ENCODE measurements around the gene ZNF354C. TPM values are rescaled to one million over a fixed set of nuclear protein-coding genes. Genes with fewer than 3 reads are reported as not detected.

ZNF354C gene
- total RNA-seq, 2 experiments from 2014 or later, result not detected

DNA sequence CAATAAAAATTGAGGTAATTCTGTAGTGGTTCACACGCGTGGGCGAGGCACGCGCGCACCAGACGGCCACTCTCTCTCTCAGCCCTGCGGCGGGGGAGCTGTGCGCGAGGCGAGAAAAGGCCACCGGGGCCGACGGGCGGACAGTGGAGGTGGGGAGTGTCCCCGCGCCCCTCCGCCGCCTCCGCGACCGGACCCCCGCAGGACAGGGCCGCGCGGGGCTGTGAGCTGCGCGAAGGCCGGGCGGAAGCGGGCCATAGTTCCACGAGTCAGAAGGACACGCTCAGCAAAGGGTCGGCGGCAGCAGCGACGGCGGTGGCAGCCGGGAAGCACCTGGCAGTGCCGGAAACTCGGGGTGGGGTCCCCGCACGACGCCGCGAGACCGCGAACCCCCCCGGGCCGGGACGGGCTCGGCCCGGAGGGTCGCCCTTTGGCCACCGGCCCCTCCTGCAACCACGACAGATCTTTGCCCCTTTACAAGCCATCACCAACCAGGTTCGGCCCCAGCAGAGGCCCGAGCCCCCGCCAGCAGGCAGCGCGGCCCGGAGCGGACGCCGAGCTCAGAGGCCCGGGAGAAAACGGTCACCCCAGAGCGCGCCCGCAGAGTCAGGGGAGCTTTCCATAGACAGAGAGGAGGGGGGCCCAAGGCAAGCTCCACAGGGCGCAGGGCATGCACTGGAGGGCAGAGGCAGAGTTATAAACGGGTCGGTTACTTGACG is 60.9 kb downstream of the ZNF354C start:
- H3K27ac ChIP-seq (ENCODE audit: low read depth, low read length, poor library complexity, severe bottlenecking), result no peak overlapping the region
- H3K4me1 ChIP-seq (ENCODE audit: insufficient read depth, low read length, poor library complexity, severe bottlenecking), result no peaks in the 10 kb centered on the region
- no peak overlapping the region for H3K4me2 ChIP-seq (ENCODE audit: low read length)
- no peak overlapping the region for H3K4me3 ChIP-seq (ENCODE audit: low read depth, low read length, poor library complexity, severe bottlenecking)
- TF ChIP-seq, protein P1, sequence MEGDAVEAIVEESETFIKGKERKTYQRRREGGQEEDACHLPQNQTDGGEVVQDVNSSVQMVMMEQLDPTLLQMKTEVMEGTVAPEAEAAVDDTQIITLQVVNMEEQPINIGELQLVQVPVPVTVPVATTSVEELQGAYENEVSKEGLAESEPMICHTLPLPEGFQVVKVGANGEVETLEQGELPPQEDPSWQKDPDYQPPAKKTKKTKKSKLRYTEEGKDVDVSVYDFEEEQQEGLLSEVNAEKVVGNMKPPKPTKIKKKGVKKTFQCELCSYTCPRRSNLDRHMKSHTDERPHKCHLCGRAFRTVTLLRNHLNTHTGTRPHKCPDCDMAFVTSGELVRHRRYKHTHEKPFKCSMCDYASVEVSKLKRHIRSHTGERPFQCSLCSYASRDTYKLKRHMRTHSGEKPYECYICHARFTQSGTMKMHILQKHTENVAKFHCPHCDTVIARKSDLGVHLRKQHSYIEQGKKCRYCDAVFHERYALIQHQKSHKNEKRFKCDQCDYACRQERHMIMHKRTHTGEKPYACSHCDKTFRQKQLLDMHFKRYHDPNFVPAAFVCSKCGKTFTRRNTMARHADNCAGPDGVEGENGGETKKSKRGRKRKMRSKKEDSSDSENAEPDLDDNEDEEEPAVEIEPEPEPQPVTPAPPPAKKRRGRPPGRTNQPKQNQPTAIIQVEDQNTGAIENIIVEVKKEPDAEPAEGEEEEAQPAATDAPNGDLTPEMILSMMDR (conservative IDR thresholded peaks at IDR 0.05; ENCODE audit: low read length), result no peak
- TF ChIP-seq EZH2phosphoT487 (IDR thresholded peaks at IDR 0.05; ENCODE audit: borderline replicate concordance, low read depth, low read length), result no peak
- DNase-seq (ENCODE audit: low spot score), result no peak
- no peak overlapping the region for H2AFZ ChIP-seq (ENCODE audit: low read length)
- no peaks in the 10 kb centered on the region for H3K79me2 ChIP-seq (ENCODE audit: insufficient read depth, low read depth, low read length)
- no peaks in the 10 kb centered on the region for H3K9me3 ChIP-seq (ENCODE audit: low read length)
- intact Hi-C loops (cut with micrococcal nuclease; ENCODE audit: unreplicated experiment), result no loop called here
- no TSS peak for BruUV-seq (replicated peaks)
- ChIA-PET CTCF (ENCODE audit: unreplicated experiment) (no interaction called here), POLR2A (no interaction called here)
- no peaks in the 10 kb centered on the region for H3K36me3 ChIP-seq (ENCODE audit: insufficient read depth, low read length)
- H3K9me2 ChIP-seq (ENCODE audit: insufficient read depth, low read length), result no peaks in the 10 kb centered on the region
- no peaks in the 10 kb centered on the region for H4K20me1 ChIP-seq (ENCODE audit: insufficient read depth, low read length)

- no peaks in the 10 kb centered on the region for H3K4me1 ChIP-seq (ENCODE audit: insufficient read depth, low read length, poor library complexity, severe bottlenecking)
- H3K9me2 ChIP-seq (ENCODE audit: insufficient read depth, low read length), result no peaks in the 10 kb centered on the region
- no peak overlapping the region for H3K4me2 ChIP-seq (ENCODE audit: low read length)
- no peaks in the 10 kb centered on the region for H3K36me3 ChIP-seq (ENCODE audit: insufficient read depth, low read length)
- H3K27ac ChIP-seq (ENCODE audit: low read depth, low read length, poor library complexity, severe bottlenecking), result no peak overlapping the region
- POLR2A ChIA-PET, result no interaction called here
- H4K20me1 ChIP-seq (ENCODE audit: insufficient read depth, low read length), result no peaks in the 10 kb centered on the region
- no peaks in the 10 kb centered on the region for H3K9me3 ChIP-seq (ENCODE audit: low read length)
- no peak overlapping the region for H3K4me3 ChIP-seq (ENCODE audit: low read depth, low read length, poor library complexity, severe bottlenecking)
- no peak overlapping the region for H2AFZ ChIP-seq (ENCODE audit: low read length)
- CTCF ChIA-PET (ENCODE audit: unreplicated experiment), result no interaction called here
- intact Hi-C loops (cut with micrococcal nuclease; ENCODE audit: unreplicated experiment), result no loop called here
- H3K79me2 ChIP-seq (ENCODE audit: insufficient read depth, low read depth, low read length), result no peaks in the 10 kb centered on the region
- no TSS peak for BruUV-seq (replicated peaks)
- TF ChIP-seq, protein P1 (conservative IDR thresholded peaks at IDR 0.05; ENCODE audit: low read length), result no peak
- TF ChIP-seq EZH2phosphoT487 (IDR thresholded peaks at IDR 0.05; ENCODE audit: borderline replicate concordance, low read depth, low read length), result no peak
- no peak for DNase-seq (ENCODE audit: low spot score)
These were observed 61.5 kb downstream of the ZNF354C start for GRCh38 chr5:179121667-179122111.

DNA sequence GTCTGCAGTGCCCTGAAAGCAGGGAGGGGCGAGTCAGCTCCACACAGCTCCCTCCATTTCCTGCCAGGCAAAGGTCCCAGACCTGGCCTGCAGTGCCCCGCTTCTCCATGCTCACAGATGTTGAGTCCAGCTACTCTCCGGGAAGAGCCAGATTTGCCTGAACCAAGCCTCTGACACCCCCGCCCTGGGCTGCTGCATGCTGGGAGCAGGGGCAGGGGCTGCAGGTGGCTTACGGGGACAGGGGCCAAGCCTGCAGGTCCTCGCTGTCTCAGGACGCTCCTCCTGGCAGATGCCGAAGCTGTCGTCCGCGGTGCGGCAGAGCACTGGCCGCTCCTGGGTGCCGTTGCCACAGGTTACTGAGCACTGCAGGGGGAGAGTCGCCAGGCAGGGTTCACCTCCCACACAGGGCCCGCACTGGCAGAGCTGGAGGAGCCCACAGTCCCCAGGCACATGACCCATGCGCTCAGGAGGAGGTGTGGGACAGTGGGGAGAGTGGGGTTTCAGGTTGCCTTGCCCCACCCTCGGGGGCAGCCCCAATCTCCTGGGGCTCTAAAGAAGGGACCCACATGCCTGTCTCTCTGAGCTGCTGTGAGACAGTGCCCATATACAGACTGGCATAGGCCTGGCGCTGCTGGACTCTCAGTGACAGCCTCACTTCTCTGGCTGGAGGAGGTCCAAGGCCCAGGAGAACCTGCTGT is 62.4 kb downstream of the ZNF354C start:
- Histone ChIP-seq H3K36me3 (ENCODE audit: insufficient read depth, low read length) (no peaks in the 10 kb centered on the region), H2AFZ (ENCODE audit: low read length) (no peak overlapping the region), H3K79me2 (ENCODE audit: insufficient read depth, low read depth, low read length) (no peaks in the 10 kb centered on the region), H3K27ac (ENCODE audit: low read depth, low read length, poor library complexity, severe bottlenecking) (no peak overlapping the region), H3K9me2 (ENCODE audit: insufficient read depth, low read length) (no peaks in the 10 kb centered on the region), H3K9me3 (ENCODE audit: low read length) (no peaks in the 10 kb centered on the region), H3K4me1 (ENCODE audit: insufficient read depth, low read length, poor library complexity, severe bottlenecking) (no peaks in the 10 kb centered on the region), H4K20me1 (ENCODE audit: insufficient read depth, low read length) (no peaks in the 10 kb centered on the region), H3K4me2 (ENCODE audit: low read length) (no peak overlapping the region), H3K4me3 (ENCODE audit: low read depth, low read length, poor library complexity, severe bottlenecking) (no peak overlapping the region)
- no peak for DNase-seq (ENCODE audit: low spot score)
- BruUV-seq (replicated peaks), result no TSS peak
- CTCF ChIA-PET (ENCODE audit: unreplicated experiment), result no interaction called here
- POLR2A ChIA-PET, result interaction anchor here (0.5 kb wide), 1 partner anchor 13 kb away, joined by 3 read pairs; no protein-coding TSS in a partner anchor
- intact Hi-C loops (cut with micrococcal nuclease; ENCODE audit: unreplicated experiment), result no loop called here
- TF ChIP-seq, protein P1 (conservative IDR thresholded peaks at IDR 0.05; ENCODE audit: low read length), result no peak
- no peak for TF ChIP-seq EZH2phosphoT487 (IDR thresholded peaks at IDR 0.05; ENCODE audit: borderline replicate concordance, low read depth, low read length)
